H9 (cell line): ENCODE measurements around the gene WWC2. TPM values are rescaled to one million over a fixed set of nuclear protein-coding genes. Genes with fewer than 3 reads are reported as not detected.
A peak's percentile ranks its signal among the peaks of the same experiment; 100 is the strongest.

ENCODE experiments used
- DNase-seq: peaks from one replicate; pipeline ENCODE4 v3.0.0-alpha.2; 2017
- H2AFZ ChIP-seq: one replicate; pipeline ENCODE4 v1.6.1; 2013; ENCODE audit warnings: mild to moderate bottlenecking, low read length, control low read depth, moderate library complexity
- H2AK5ac ChIP-seq: 2 replicates; pipeline ENCODE4 v1.6.1; 2013; ENCODE audit warnings: low read length, control low read depth, mixed read lengths; ENCODE audit not compliant: insufficient read length
- H2BK120ac ChIP-seq: one replicate; pipeline ENCODE4 v1.6.1; 2013; ENCODE audit warnings: low read depth, mild to moderate bottlenecking, low read length, control low read depth, inconsistent platforms; ENCODE audit not compliant: poor library complexity, severe bottlenecking
- H2BK12ac ChIP-seq: 2 replicates; pipeline ENCODE4 v1.6.1; 2013; ENCODE audit warnings: low read length, control low read depth, mixed read lengths, low read depth; ENCODE audit not compliant: insufficient read length
- H2BK15ac ChIP-seq: 2 replicates; pipeline ENCODE4 v1.6.1; 2013; ENCODE audit warnings: low read depth, low read length, control low read depth
- H2BK20ac ChIP-seq: one replicate; pipeline ENCODE4 v1.6.1; 2013; ENCODE audit warnings: low read depth, mild to moderate bottlenecking, low read length, control low read depth, inconsistent platforms; ENCODE audit not compliant: poor library complexity, severe bottlenecking
- H2BK5ac ChIP-seq: 2 replicates; pipeline ENCODE4 v1.6.1; 2013; ENCODE audit warnings: low read length, control low read depth, mixed read lengths; ENCODE audit not compliant: insufficient read length
- H3K14ac ChIP-seq: 2 replicates; pipeline ENCODE4 v1.6.1; 2013; ENCODE audit warnings: low read length, control low read depth; ENCODE audit not compliant: insufficient read depth
- H3K18ac ChIP-seq: 2 replicates; pipeline ENCODE4 v1.6.1; 2013; ENCODE audit warnings: low read depth, mild to moderate bottlenecking, mixed read lengths, low read length, control low read depth; ENCODE audit not compliant: insufficient read length
- H3K23ac ChIP-seq: 2 replicates; pipeline ENCODE4 v1.6.1; 2013; ENCODE audit warnings: low read length, control low read depth, mixed read lengths, low read depth; ENCODE audit not compliant: insufficient read length
- H3K23me2 ChIP-seq: 2 replicates; pipeline ENCODE4 v1.6.1; 2013; ENCODE audit warnings: low read depth, mild to moderate bottlenecking, mixed read lengths, low read length, control low read depth; ENCODE audit not compliant: insufficient read length, poor library complexity, severe bottlenecking
- H3K27ac ChIP-seq: 2 replicates; pipeline ENCODE4 v1.5.1; 2013; ENCODE audit warnings: low read length, control low read depth, mixed read lengths, low read depth; ENCODE audit not compliant: insufficient read length
- H3K27me3 ChIP-seq: 2 replicates; pipeline ENCODE4 v1.6.1; 2013; ENCODE audit warnings: low read length, control low read depth, inconsistent platforms; ENCODE audit not compliant: insufficient read depth
- H3K4ac ChIP-seq: 2 replicates; pipeline ENCODE4 v1.6.1; 2013; ENCODE audit warnings: low read depth, mild to moderate bottlenecking, control low read depth, inconsistent platforms, low read length, moderate library complexity
- H3K4me1 ChIP-seq: 2 replicates; pipeline ENCODE4 v1.6.1; 2013; ENCODE audit warnings: low read length, control low read depth, inconsistent platforms; ENCODE audit not compliant: insufficient read depth
- H3K4me2 ChIP-seq: 2 replicates; pipeline ENCODE4 v1.6.1; 2013; ENCODE audit warnings: low read length, control low read depth, mixed read lengths; ENCODE audit not compliant: insufficient read length, insufficient read depth
- H3K56ac ChIP-seq: 2 replicates; pipeline ENCODE4 v1.6.1; 2013; ENCODE audit warnings: low read depth, mild to moderate bottlenecking, mixed read lengths, low read length, control low read depth; ENCODE audit not compliant: insufficient read length
- H3K79me1 ChIP-seq: 2 replicates; pipeline ENCODE4 v1.6.1; 2013; ENCODE audit warnings: low read depth, mild to moderate bottlenecking, moderate library complexity, low read length, control low read depth, inconsistent platforms; ENCODE audit not compliant: insufficient read depth, poor library complexity, severe bottlenecking
- H3K79me2 ChIP-seq: 2 replicates; pipeline ENCODE4 v1.6.1; 2013; ENCODE audit warnings: low read length, control low read depth, inconsistent platforms; ENCODE audit not compliant: insufficient read depth
- H3K9ac ChIP-seq: 2 replicates; pipeline ENCODE4 v1.6.1; 2013; ENCODE audit warnings: low read length, control low read depth, mixed read lengths; ENCODE audit not compliant: insufficient read length; ENCODE audit errors: extremely low read depth
- H3K9me3 ChIP-seq: one replicate; pipeline ENCODE4 v1.6.1; 2013; ENCODE audit warnings: low read depth, low read length, inconsistent platforms; ENCODE audit not compliant: control insufficient read depth
- H3T11ph ChIP-seq: one replicate; pipeline ENCODE4 v1.6.1; 2013; ENCODE audit warnings: mild to moderate bottlenecking, low read length, control low read depth, inconsistent platforms
- H4K20me1 ChIP-seq: one replicate; pipeline ENCODE4 v1.6.1; 2013; ENCODE audit not compliant: control insufficient read depth, insufficient read length, insufficient read depth
- H4K5ac ChIP-seq: 2 replicates; pipeline ENCODE4 v1.6.1; 2013; ENCODE audit warnings: low read depth, mild to moderate bottlenecking, mixed read lengths, low read length, control low read depth; ENCODE audit not compliant: insufficient read length
- H4K8ac ChIP-seq: replicated peaks from 2 replicates; pipeline ENCODE4 v1.6.1; 2013; ENCODE audit warnings: low read length, control low read depth, mixed read lengths, low read depth; ENCODE audit not compliant: insufficient read length
- H4K91ac ChIP-seq: 2 replicates; pipeline ENCODE4 v1.6.1; 2013; ENCODE audit warnings: low read depth, mild to moderate bottlenecking, moderate library complexity, mixed read lengths, low read length, control low read depth; ENCODE audit not compliant: insufficient read length
- H3K27ac Mint-ChIP-seq, 3 experiments: 2 replicates in 2 of 3; 3 replicates in 1 of 3; pipeline ENCODE4 v1.8.0; 2020 to 2021; ENCODE audit warnings: mixed read lengths in 3 of 3, mild to moderate bottlenecking in 1 of 3, moderate library complexity in 1 of 3
- H3K27me3 Mint-ChIP-seq: 2 replicates; pipeline ENCODE4 v1.8.0; 2021; ENCODE audit warnings: low read depth, mild to moderate bottlenecking, moderate library complexity, mixed read lengths
- H3K36me3 Mint-ChIP-seq, 3 experiments: 2 replicates in 2 of 3; 3 replicates in 1 of 3; pipeline ENCODE4 v1.8.0; 2020 to 2021; ENCODE audit warnings: low read depth in 3 of 3, mixed read lengths in 3 of 3; ENCODE audit not compliant: insufficient read depth in 1 of 3
- H3K4me1 Mint-ChIP-seq, 2 experiments: 2 replicates each; pipeline ENCODE4 v1.8.0; 2020; ENCODE audit warnings: mixed read lengths in 2 of 2
- H3K4me3 Mint-ChIP-seq, 2 experiments: 2 replicates in 1 of 2; 3 replicates in 1 of 2; pipeline ENCODE4 v1.8.0; 2020 to 2021; ENCODE audit warnings: mild to moderate bottlenecking in 2 of 2, mixed read lengths in 2 of 2, moderate library complexity in 1 of 2
- H3K9me3 Mint-ChIP-seq, 2 experiments: 2 replicates in 1 of 2; 3 replicates in 1 of 2; pipeline ENCODE4 v1.8.0; 2020; ENCODE audit warnings: mild to moderate bottlenecking in 2 of 2, mixed read lengths in 2 of 2, moderate library complexity in 1 of 2
- WGBS: extraction: QIAGEN DNeasy Blood & Tissue Kit; methylation state at CpG from one replicate; pipeline ENCODE4 v1.1.7; 2013; ENCODE audit warnings: missing lambda C conversion rate, low lambda C conversion rate, mixed read lengths; ENCODE audit not compliant: insufficient read length; ENCODE audit errors: extremely low coverage; 5-methylcytosine and 5-hydroxymethylcytosine counted together
- total RNA-seq: library from RNA; stranded (reverse); gene quantifications from 2 replicates; pipeline ENCODE4 v1.2.1, GENCODE V29; 2021
- TF ChIP-seq, protein P1 (sequence below): fragments of 200-600 bp; sonication (generic); conservative IDR thresholded peaks from 3 replicates; pipeline ENCODE4 v1.8.0; 2021; ENCODE audit warnings: antibody characterized with exemption, mild to moderate bottlenecking

Gene WWC2
- total RNA-seq, 1 experiment from 2014 or later = 106 TPM

GRCh38 chr4:183074288-183074990 lies 24.6 kb upstream of the WWC2 start:
- no peak overlapping the region for H3T11ph ChIP-seq
- Mint-ChIP-seq H3K9me3 (peaks cover 17 to 25% of the 10 kb centered on the region in 2 experiments), H3K4me3 (peak overlapping the region in 1 of 2 experiments; percentile 60; a peak in 2 of 5 replicates), H3K27me3 (peaks cover 1% of the 10 kb centered on the region; the same call in 1 of the 2 replicates), H3K36me3 (peaks cover 0 to 24% (median 8%) of the 10 kb centered on the region in 3 experiments; a peak in 6 of 7 replicates), H3K4me1 (peaks cover 30% of the 10 kb centered on the region in 2 experiments), H3K27ac (peak overlapping the region in 2 of 3 experiments; percentile 26 to 95; a peak in 4 of 7 replicates)
- H2AK5ac ChIP-seq = no peak overlapping the region
- no peak overlapping the region for H3K27ac ChIP-seq
- DNase-seq = peak; percentile 36
- H4K8ac ChIP-seq = no peak overlapping the region
- H3K4me2 ChIP-seq = peak overlapping the region; percentile 24
- no peak overlapping the region for H3K9ac ChIP-seq
- H3K79me1 ChIP-seq = no peaks in the 10 kb centered on the region
- H2BK15ac ChIP-seq = no peak overlapping the region
- no peak overlapping the region for H3K18ac ChIP-seq
- H3K56ac ChIP-seq = no peak overlapping the region
- H2BK5ac ChIP-seq = no peak overlapping the region
- no peak overlapping the region for H2AFZ ChIP-seq
- no peaks in the 10 kb centered on the region for H3K9me3 ChIP-seq
- no peak overlapping the region for H3K23ac ChIP-seq
- TF ChIP-seq, protein P1, sequence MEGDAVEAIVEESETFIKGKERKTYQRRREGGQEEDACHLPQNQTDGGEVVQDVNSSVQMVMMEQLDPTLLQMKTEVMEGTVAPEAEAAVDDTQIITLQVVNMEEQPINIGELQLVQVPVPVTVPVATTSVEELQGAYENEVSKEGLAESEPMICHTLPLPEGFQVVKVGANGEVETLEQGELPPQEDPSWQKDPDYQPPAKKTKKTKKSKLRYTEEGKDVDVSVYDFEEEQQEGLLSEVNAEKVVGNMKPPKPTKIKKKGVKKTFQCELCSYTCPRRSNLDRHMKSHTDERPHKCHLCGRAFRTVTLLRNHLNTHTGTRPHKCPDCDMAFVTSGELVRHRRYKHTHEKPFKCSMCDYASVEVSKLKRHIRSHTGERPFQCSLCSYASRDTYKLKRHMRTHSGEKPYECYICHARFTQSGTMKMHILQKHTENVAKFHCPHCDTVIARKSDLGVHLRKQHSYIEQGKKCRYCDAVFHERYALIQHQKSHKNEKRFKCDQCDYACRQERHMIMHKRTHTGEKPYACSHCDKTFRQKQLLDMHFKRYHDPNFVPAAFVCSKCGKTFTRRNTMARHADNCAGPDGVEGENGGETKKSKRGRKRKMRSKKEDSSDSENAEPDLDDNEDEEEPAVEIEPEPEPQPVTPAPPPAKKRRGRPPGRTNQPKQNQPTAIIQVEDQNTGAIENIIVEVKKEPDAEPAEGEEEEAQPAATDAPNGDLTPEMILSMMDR = no peak
- no CpG with 5 or more reads among the region's 7 CpGs for WGBS
- no peak overlapping the region for H4K91ac ChIP-seq
- no peak overlapping the region for H2BK12ac ChIP-seq
- H4K5ac ChIP-seq = no peak overlapping the region
- H3K4ac ChIP-seq = no peak overlapping the region
- H3K14ac ChIP-seq = no peak overlapping the region
- H3K27me3 ChIP-seq = no peaks in the 10 kb centered on the region
- no peak overlapping the region for H2BK120ac ChIP-seq
- no peaks in the 10 kb centered on the region for H4K20me1 ChIP-seq
- no peaks in the 10 kb centered on the region for H3K79me2 ChIP-seq
- no peaks in the 10 kb centered on the region for H3K23me2 ChIP-seq
- H3K4me1 ChIP-seq = peaks cover 6% of the 10 kb centered on the region; the same call in 1 of the 2 replicates
- no peak overlapping the region for H2BK20ac ChIP-seq
